ENCODE results near the gene NFE2.

NFE2 gene

GRCh38 chr12:54279227-54279631 is 21.6 kb downstream of the NFE2 start (continued):
- no peak for TF ChIP-seq ZSCAN4 (tag by site-specific recombination; IDR thresholded peaks at IDR 0.05)
- no peak for TF ChIP-seq ZNF580 (tag by site-specific recombination; IDR thresholded peaks at IDR 0.05)
- no peak for TF ChIP-seq ZSCAN30 (tag by site-specific recombination; IDR thresholded peaks at IDR 0.05)
- no peak for TF ChIP-seq ZNF223 (tag by site-specific recombination; IDR thresholded peaks at IDR 0.05)
- peak; percentile 59; the same call in 1 of the 2 replicates for TF ChIP-seq MZF1 (tag by site-specific recombination; IDR thresholded peaks at IDR 0.05; ENCODE audit: borderline replicate concordance)
- TF ChIP-seq ZNF121 (tag by site-specific recombination; IDR thresholded peaks at IDR 0.05), result no peak
- TF ChIP-seq ZNF146 (tag by site-specific recombination; IDR thresholded peaks at IDR 0.05), result no peak

- POLR2A ChIA-PET, result interaction anchor here (4.5 kb wide), 1 partner anchor 18 kb away, joined by 113 read pairs; no protein-coding TSS in a partner anchor
- Histone ChIP-seq H3K4me1 (ENCODE audit: control insufficient read depth, insufficient read depth, low read length) (peaks cover 11% of the 10 kb centered on the region), H3K36me3 (ENCODE audit: control insufficient read depth in 2 of 2, insufficient read depth in 1 of 2, low read length in 2 of 2) (peaks cover 13 to 45% of the 10 kb centered on the region in 2 experiments; a peak in 2 of 3 replicates), H3K27ac (ENCODE audit: extremely low read depth, low read depth, low read length) (0 out of 2 replicates have a peak overlapping the region, but pooled peaks have one; percentile 94), H3K4me3 (ENCODE audit: low read depth, low read length) (peak overlapping the region; percentile 63), H3K9me3 (ENCODE audit: control insufficient read depth, insufficient read depth, low read depth, low read length) (no peaks in the 10 kb centered on the region)
- TF ChIP-seq SP3 (tag by site-specific recombination; IDR thresholded peaks at IDR 0.05) (no peak), ZBTB6 (tag by site-specific recombination; IDR thresholded peaks at IDR 0.05) (no peak), ZNF664 (tag by site-specific recombination; IDR thresholded peaks at IDR 0.05) (no peak), ZNF394 (tag by site-specific recombination; IDR thresholded peaks at IDR 0.05; ENCODE audit: borderline replicate concordance) (peak; percentile 84), ZNF350 (tag by site-specific recombination; IDR thresholded peaks at IDR 0.05) (no peak), OSR2 (tag by site-specific recombination; IDR thresholded peaks at IDR 0.05) (peak; percentile 69)
- CTCF ChIA-PET, result interaction anchor here (0.7 to 1.4 kb wide), 4 partner anchors 14 to 102 kb away, joined by 3 read pairs; no protein-coding TSS in a partner anchor
Measured at GRCh38 chr12:54277823-54278276, 23.0 kb downstream of the NFE2 start.

- Histone ChIP-seq H3K9me3 (ENCODE audit: control insufficient read depth, insufficient read depth, low read depth, low read length) (no peaks in the 10 kb centered on the region), H3K36me3 (ENCODE audit: control insufficient read depth in 2 of 2, insufficient read depth in 1 of 2, low read length in 2 of 2) (peaks cover 8 to 34% of the 10 kb centered on the region in 2 experiments; a peak in 2 of 3 replicates), H3K27ac (ENCODE audit: extremely low read depth, low read depth, low read length) (no peak overlapping the region), H3K4me3 (ENCODE audit: low read depth, low read length) (no peak overlapping the region), H3K4me1 (ENCODE audit: control insufficient read depth, insufficient read depth, low read length) (peaks cover 11% of the 10 kb centered on the region)
- POLR2A ChIA-PET, result interaction anchor here (0.8 to 1.6 kb wide), 4 partner anchors 10 to 83 kb away, joined by 3 to 5 read pairs (median 4); no protein-coding TSS in a partner anchor
- CTCF ChIA-PET, result interaction anchor here (0.7 to 1.5 kb wide), 4 partner anchors 18 to 54 kb away, joined by 3 to 7 read pairs (median 4); partner anchors contain the start of gene COPZ1
- peak; percentile 61; the same call in 1 of the 2 replicates for TF ChIP-seq ZNF146 (tag by site-specific recombination; IDR thresholded peaks at IDR 0.05)
- no peak for TF ChIP-seq ZNF792 (tag by site-specific recombination; IDR thresholded peaks at IDR 0.05)
Measured at GRCh38 chr12:54276368-54276767, 24.4 kb downstream of the NFE2 start.

- ChIA-PET CTCF (interaction anchor here (0.6 to 1.9 kb wide), 5 partner anchors 9 to 60 kb away, joined by 3 to 8 read pairs (median 7); partner anchors contain the start of gene COPZ1), POLR2A (interaction anchor here (1.2 to 1.5 kb wide), 2 partner anchors 9 to 11 kb away, joined by 3 to 7 read pairs; no protein-coding TSS in a partner anchor)
- H3K36me3 ChIP-seq (ENCODE audit: control insufficient read depth in 2 of 2, insufficient read depth in 1 of 2, low read length in 2 of 2), result peaks cover 8 to 25% of the 10 kb centered on the region in 2 experiments; a peak in 2 of 3 replicates
- peaks cover 11% of the 10 kb centered on the region for H3K4me1 ChIP-seq (ENCODE audit: control insufficient read depth, insufficient read depth, low read length)
- no peak overlapping the region for H3K27ac ChIP-seq (ENCODE audit: extremely low read depth, low read depth, low read length)
- H3K9me3 ChIP-seq (ENCODE audit: control insufficient read depth, insufficient read depth, low read depth, low read length), result no peaks in the 10 kb centered on the region
- no peak overlapping the region for H3K4me3 ChIP-seq (ENCODE audit: low read depth, low read length)
- no peak for TF ChIP-seq ZNF707 (tag by site-specific recombination; IDR thresholded peaks at IDR 0.05)
- TF ChIP-seq KLF8 (tag by site-specific recombination; IDR thresholded peaks at IDR 0.05), result no peak
- no peak for TF ChIP-seq KLF1 (tag by site-specific recombination; IDR thresholded peaks at IDR 0.05)
- peak; percentile 63; the same call in 1 of the 2 replicates for TF ChIP-seq GFI1B (tag by site-specific recombination; IDR thresholded peaks at IDR 0.05)
- no peak for TF ChIP-seq ZNF324 (tag by site-specific recombination; IDR thresholded peaks at IDR 0.05)
- no peak for TF ChIP-seq AEBP2 (tag by site-specific recombination; IDR thresholded peaks at IDR 0.05; ENCODE audit: borderline replicate concordance)
- no peak for TF ChIP-seq ZNF501 (tag by site-specific recombination; IDR thresholded peaks at IDR 0.05)
- TF ChIP-seq ZNF645 (tag by site-specific recombination; IDR thresholded peaks at IDR 0.05), result no peak
- TF ChIP-seq ZNF624 (tag by site-specific recombination; IDR thresholded peaks at IDR 0.05), result no peak
- TF ChIP-seq HOXC10 (CRISPR knock-in tag; IDR thresholded peaks at IDR 0.05), result no peak
- TF ChIP-seq IKZF3 (tag by site-specific recombination; IDR thresholded peaks at IDR 0.05), result peak; percentile 91
Measured at GRCh38 chr12:54273981-54274380, 26.8 kb downstream of the NFE2 start.

All from HEK293 (cell line).